HepG2 (cell line): Measurements from ENCODE around the gene LRP1B. TPM values are rescaled to one million over a fixed set of nuclear protein-coding genes. Genes with fewer than 3 reads are reported as not detected.

Experiments
- ATAC-seq: fragments of 200-7000 bp; cut with Tn5 transposase; 3 replicates; pipeline ENCODE4 v1.9.1; 2020; ENCODE audit warnings: mild to moderate bottlenecking, moderate library complexity
- BruUV-seq: library from RNA; stranded (reverse); fragments of 400-500 nt; replicated peaks from 2 replicates; lab custom pipeline; 2021; lab: Mats Ljungman, UMichigan
- CTCF ChIA-PET: fragments of 300-600 bp; formaldehyde crosslinking; extraction: SDS; loops from one replicate; lab custom pipeline; 2021; ENCODE audit warnings: low total read pairs, inconsistent platforms, low intra/inter-chr PET ratio; lab: Yijun Ruan, JAX
- POLR2A ChIA-PET: fragments of 350-600 bp; sonication (Branson Sonifier 250); formaldehyde crosslinking; loops from one replicate; lab custom pipeline; 2020; ENCODE audit warnings: antibody characterized with exemption, inconsistent platforms; lab: Yijun Ruan, JAX
- DNase-seq: peaks from one replicate; pipeline ENCODE4 v3.0.0-alpha.2; 2015; ENCODE audit warnings: low spot score
- FAIRE-seq: peaks from 3 replicates; lab custom pipeline; 2011; peaks lifted over from hg19 to GRCh38; lab: Jason Lieb, UNC
- H2AFZ ChIP-seq: one replicate; pipeline ENCODE4 v1.6.1; 2011; ENCODE audit warnings: low read length, inconsistent platforms
- H3K27ac ChIP-seq: fragments of 300-600 bp; 3 replicates; pipeline ENCODE4 v1.8.0; 2011; ENCODE audit warnings: mixed run types, mild to moderate bottlenecking, mixed read lengths, low read length, inconsistent platforms; ENCODE audit not compliant: insufficient read depth; ENCODE audit errors: extremely low read length
- H3K27me3 ChIP-seq, 2 experiments: fragments of 200-600 bp in 1 of 2; 2 replicates in 1 of 2; 3 replicates in 1 of 2; pipeline versions ENCODE4 v1.6.0 to v1.8.0; 2011; ENCODE audit warnings: low read length in 2 of 2, mild to moderate bottlenecking in 2 of 2, moderate library complexity in 2 of 2, inconsistent platforms in 1 of 2; ENCODE audit not compliant: insufficient read depth in 2 of 2, control insufficient read depth in 1 of 2
- H3K36me3 ChIP-seq, 2 experiments: fragments of 200-600 bp in 1 of 2; replicated peaks in 1 of 2; 2 replicates in 1 of 2; 3 replicates in 1 of 2; pipeline versions ENCODE4 v1.5.1 to v1.8.0; 2011; ENCODE audit warnings: low read length in 2 of 2, inconsistent platforms in 1 of 2; ENCODE audit not compliant: insufficient read depth in 2 of 2, control insufficient read depth in 1 of 2
- H3K4me1 ChIP-seq: 2 replicates; pipeline ENCODE4 v1.5.1; 2012; ENCODE audit warnings: low read length, inconsistent platforms; ENCODE audit not compliant: insufficient read depth
- H3K4me2 ChIP-seq: 2 replicates; pipeline ENCODE4 v1.6.0; 2011; ENCODE audit warnings: low read depth, low read length, inconsistent platforms
- H3K4me3 ChIP-seq, 3 experiments: fragments of 200-600 bp in 1 of 3; sonication (generic), shearing (Covaris generic) in 1 of 3; replicated peaks in 1 of 3; 2 replicates each; pipeline ENCODE4 v1.5.1; 2011 to 2016; ENCODE audit warnings: low read length in 3 of 3, inconsistent platforms in 2 of 3, low read depth in 2 of 3, mild to moderate bottlenecking in 2 of 3, control low read depth in 1 of 3, mixed read lengths in 1 of 3; ENCODE audit not compliant: insufficient read depth in 1 of 3
- H3K79me2 ChIP-seq: one replicate; pipeline ENCODE4 v1.6.1; 2011; ENCODE audit warnings: low read length, inconsistent platforms; ENCODE audit not compliant: insufficient read depth
- H3K9ac ChIP-seq: 2 replicates; pipeline ENCODE4 v1.6.0; 2011; ENCODE audit warnings: mild to moderate bottlenecking, low read depth, low read length, inconsistent platforms; ENCODE audit not compliant: insufficient read depth
- H3K9me3 ChIP-seq: 2 replicates; pipeline ENCODE4 v1.5.1; 2012; ENCODE audit warnings: mild to moderate bottlenecking, low read length
- H4K20me1 ChIP-seq: 2 replicates; pipeline ENCODE4 v1.6.0; 2011; ENCODE audit warnings: inconsistent platforms, mild to moderate bottlenecking, low read length, moderate library complexity; ENCODE audit not compliant: insufficient read depth
- ARNT ChIP-seq: fragments of 450-650 bp; IDR thresholded peaks from 2 replicates; pipeline ENCODE4 v1.6.1; 2017
- HIVEP1 ChIP-seq: sonication (generic); formaldehyde crosslinking; IDR thresholded peaks from 2 replicates; pipeline ENCODE4 v1.4.0; 2020; ENCODE audit warnings: mild to moderate bottlenecking, missing genetic modification reagents
- NFIB ChIP-seq: sonication (generic); formaldehyde crosslinking; IDR thresholded peaks from 2 replicates; pipeline ENCODE4 v1.9.0; 2021; ENCODE audit warnings: missing genetic modification reagents, mild to moderate bottlenecking, borderline replicate concordance
- NFIC ChIP-seq: IDR thresholded peaks from 2 replicates; pipeline ENCODE4 v1.6.1; 2012; ENCODE audit warnings: mild to moderate bottlenecking, low read length, inconsistent platforms
- NR2F2 ChIP-seq: IDR thresholded peaks from 2 replicates; pipeline ENCODE4 v1.6.1; 2012; ENCODE audit warnings: low read depth, inconsistent platforms, borderline replicate concordance
- PAF1 ChIP-seq: IDR thresholded peaks from 2 replicates; pipeline ENCODE4 v1.6.1; 2016; ENCODE audit warnings: missing genetic modification reagents, missing compliant biosample characterization
- PBX3 ChIP-seq: sonication (generic); formaldehyde crosslinking; IDR thresholded peaks from 2 replicates; pipeline ENCODE4 v1.8.1; 2023; ENCODE audit warnings: missing genetic modification reagents, inconsistent platforms, borderline replicate concordance
- REPIN1 ChIP-seq: sonication (generic); formaldehyde crosslinking; IDR thresholded peaks from 2 replicates; pipeline ENCODE4 v1.8.0; 2022; ENCODE audit warnings: missing genetic modification reagents, low read depth, mild to moderate bottlenecking, borderline replicate concordance
- SNAI1 ChIP-seq: sonication (generic); formaldehyde crosslinking; IDR thresholded peaks from 2 replicates; pipeline ENCODE4 v1.5.0; 2020; ENCODE audit warnings: mild to moderate bottlenecking, missing genetic modification reagents, borderline replicate concordance
- SRY ChIP-seq: sonication (generic); formaldehyde crosslinking; IDR thresholded peaks from 2 replicates; pipeline ENCODE4 v1.8.0; 2022; ENCODE audit warnings: mild to moderate bottlenecking, missing genetic modification reagents
- ZNF263 ChIP-seq: sonication (generic); formaldehyde crosslinking; IDR thresholded peaks from 2 replicates; pipeline ENCODE4 v1.4.0; 2020; ENCODE audit warnings: missing genetic modification reagents
- ZNF460 ChIP-seq: sonication (generic); formaldehyde crosslinking; IDR thresholded peaks from 2 replicates; pipeline ENCODE4 v1.5.1; 2020; ENCODE audit warnings: missing genetic modification reagents, mild to moderate bottlenecking, borderline replicate concordance
- ZNF790 ChIP-seq: sonication (generic); formaldehyde crosslinking; IDR thresholded peaks from 2 replicates; pipeline ENCODE4 v1.8.0; 2022; ENCODE audit warnings: missing genetic modification reagents, mild to moderate bottlenecking, borderline replicate concordance
- ZNF891 ChIP-seq: sonication (generic); formaldehyde crosslinking; IDR thresholded peaks from 2 replicates; pipeline ENCODE4 v1.5.0; 2020; ENCODE audit warnings: mild to moderate bottlenecking, missing genetic modification reagents
- WGBS: methylation state at CpG from one replicate; pipeline ENCODE4 v1.1.6; 2017; ENCODE audit warnings: low lambda C conversion rate; 5-methylcytosine and 5-hydroxymethylcytosine counted together
- in situ Hi-C: cut with HindIII; loops from 2 replicates; pipeline ENCODE4 v1.10.0; 2017; ENCODE audit warnings: low pct_unique_long_range_greater_than_20kb; ENCODE audit not compliant: extremely low pct_ligation_motif_present
- intact Hi-C: fragments of 100-400 bp; cut with micrococcal nuclease; formaldehyde crosslinking; loops from one replicate; pipeline ENCODE4 v1.10.0; 2022; ENCODE audit not compliant: unreplicated experiment
- polyA plus RNA-seq, 8 experiments: library from polyadenylated mRNA; depleted of rRNA in 3 of 8; stranded (reverse) in 7 of 8; unstranded in 1 of 8; fragments of >200 nt; fragmentation: Illumina TruSeq in 4 of 8; extraction: Trizol in 4 of 8; gene quantifications; 2 replicates each; pipeline versions ENCODE4 v1.2.1 to v1.2.3, GENCODE V29; 2011 to 2016; ENCODE audit warnings: low read depth in 4 of 8, missing spikeins in 1 of 8, mixed read lengths in 1 of 8; ENCODE audit not compliant: insufficient read depth in 1 of 8
- total RNA-seq, 5 experiments: library from RNA; depleted of rRNA; stranded (reverse); fragments of >200 nt; fragmentation: Illumina TruSeq; extraction: Trizol; gene quantifications; 2 replicates each; pipeline ENCODE4 v1.2.3, GENCODE V29; 2016; ENCODE audit warnings: low read depth in 1 of 5
- TF ChIP-seq, protein P1 (sequence below): sonication (generic); formaldehyde crosslinking; IDR thresholded peaks from 2 replicates; pipeline ENCODE4 v1.5.0; 2020; ENCODE audit warnings: mild to moderate bottlenecking, missing genetic modification reagents, borderline replicate concordance

Gene LRP1B
- total and polyA plus RNA-seq, 2 of the 13 experiments (the other 11 are each of a cell fraction or from before 2014, with no cell fraction given) = 0.04 TPM; not detected in 1

DNA sequence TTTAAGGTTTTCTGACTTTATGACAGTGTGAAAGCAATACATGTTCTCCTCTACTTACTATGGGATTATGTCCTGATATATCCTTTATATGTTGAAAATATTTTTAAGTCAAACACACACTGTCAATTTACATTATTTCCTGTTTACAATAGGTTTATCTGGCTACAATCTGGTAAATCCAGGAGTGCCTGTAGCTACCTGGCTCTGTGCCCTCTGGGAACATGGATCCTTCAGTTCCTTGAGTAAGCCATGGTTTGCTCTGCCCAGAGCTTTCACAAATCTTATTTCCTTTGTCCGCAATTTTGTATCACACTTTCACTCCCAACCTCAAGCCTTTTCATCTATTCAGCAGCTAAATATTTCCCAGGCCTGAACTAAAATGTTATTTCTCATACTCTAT is 1768.5 kb downstream of the LRP1B start:
- no peak for ATAC-seq
- CTCF ChIA-PET = no interaction called here
- 85% methylated on average over 1 of the region's 1 CpG for WGBS

GRCh38 chr2:140359056-140359771 is 1771.6 kb downstream of the LRP1B start:
- H3K4me1 ChIP-seq = no peaks in the 10 kb centered on the region
- H3K27ac ChIP-seq = no peak overlapping the region
- in situ Hi-C loops (no loop called here), intact Hi-C loops (no loop called here)
- POLR2A ChIA-PET = no interaction called here
- no peak for FAIRE-seq
- H3K9ac ChIP-seq = no peak overlapping the region
- WGBS = 3% methylated on average over 2 of the region's 2 CpGs
- no peaks in the 10 kb centered on the region for H3K36me3 ChIP-seq
- no peak overlapping the region for H3K4me3 ChIP-seq
- no peaks in the 10 kb centered on the region for H3K27me3 ChIP-seq
- ATAC-seq = no peak
- CTCF ChIA-PET = no interaction called here
- no peak overlapping the region for H3K4me2 ChIP-seq
- DNase-seq = no peak
- no peaks in the 10 kb centered on the region for H3K79me2 ChIP-seq
- no peaks in the 10 kb centered on the region for H4K20me1 ChIP-seq
- BruUV-seq = no TSS peak
- no peaks in the 10 kb centered on the region for H3K9me3 ChIP-seq
- no peak overlapping the region for H2AFZ ChIP-seq
- TF ChIP-seq PBX3 (CRISPR knock-in tag) = no peak
- TF ChIP-seq, protein P1, sequence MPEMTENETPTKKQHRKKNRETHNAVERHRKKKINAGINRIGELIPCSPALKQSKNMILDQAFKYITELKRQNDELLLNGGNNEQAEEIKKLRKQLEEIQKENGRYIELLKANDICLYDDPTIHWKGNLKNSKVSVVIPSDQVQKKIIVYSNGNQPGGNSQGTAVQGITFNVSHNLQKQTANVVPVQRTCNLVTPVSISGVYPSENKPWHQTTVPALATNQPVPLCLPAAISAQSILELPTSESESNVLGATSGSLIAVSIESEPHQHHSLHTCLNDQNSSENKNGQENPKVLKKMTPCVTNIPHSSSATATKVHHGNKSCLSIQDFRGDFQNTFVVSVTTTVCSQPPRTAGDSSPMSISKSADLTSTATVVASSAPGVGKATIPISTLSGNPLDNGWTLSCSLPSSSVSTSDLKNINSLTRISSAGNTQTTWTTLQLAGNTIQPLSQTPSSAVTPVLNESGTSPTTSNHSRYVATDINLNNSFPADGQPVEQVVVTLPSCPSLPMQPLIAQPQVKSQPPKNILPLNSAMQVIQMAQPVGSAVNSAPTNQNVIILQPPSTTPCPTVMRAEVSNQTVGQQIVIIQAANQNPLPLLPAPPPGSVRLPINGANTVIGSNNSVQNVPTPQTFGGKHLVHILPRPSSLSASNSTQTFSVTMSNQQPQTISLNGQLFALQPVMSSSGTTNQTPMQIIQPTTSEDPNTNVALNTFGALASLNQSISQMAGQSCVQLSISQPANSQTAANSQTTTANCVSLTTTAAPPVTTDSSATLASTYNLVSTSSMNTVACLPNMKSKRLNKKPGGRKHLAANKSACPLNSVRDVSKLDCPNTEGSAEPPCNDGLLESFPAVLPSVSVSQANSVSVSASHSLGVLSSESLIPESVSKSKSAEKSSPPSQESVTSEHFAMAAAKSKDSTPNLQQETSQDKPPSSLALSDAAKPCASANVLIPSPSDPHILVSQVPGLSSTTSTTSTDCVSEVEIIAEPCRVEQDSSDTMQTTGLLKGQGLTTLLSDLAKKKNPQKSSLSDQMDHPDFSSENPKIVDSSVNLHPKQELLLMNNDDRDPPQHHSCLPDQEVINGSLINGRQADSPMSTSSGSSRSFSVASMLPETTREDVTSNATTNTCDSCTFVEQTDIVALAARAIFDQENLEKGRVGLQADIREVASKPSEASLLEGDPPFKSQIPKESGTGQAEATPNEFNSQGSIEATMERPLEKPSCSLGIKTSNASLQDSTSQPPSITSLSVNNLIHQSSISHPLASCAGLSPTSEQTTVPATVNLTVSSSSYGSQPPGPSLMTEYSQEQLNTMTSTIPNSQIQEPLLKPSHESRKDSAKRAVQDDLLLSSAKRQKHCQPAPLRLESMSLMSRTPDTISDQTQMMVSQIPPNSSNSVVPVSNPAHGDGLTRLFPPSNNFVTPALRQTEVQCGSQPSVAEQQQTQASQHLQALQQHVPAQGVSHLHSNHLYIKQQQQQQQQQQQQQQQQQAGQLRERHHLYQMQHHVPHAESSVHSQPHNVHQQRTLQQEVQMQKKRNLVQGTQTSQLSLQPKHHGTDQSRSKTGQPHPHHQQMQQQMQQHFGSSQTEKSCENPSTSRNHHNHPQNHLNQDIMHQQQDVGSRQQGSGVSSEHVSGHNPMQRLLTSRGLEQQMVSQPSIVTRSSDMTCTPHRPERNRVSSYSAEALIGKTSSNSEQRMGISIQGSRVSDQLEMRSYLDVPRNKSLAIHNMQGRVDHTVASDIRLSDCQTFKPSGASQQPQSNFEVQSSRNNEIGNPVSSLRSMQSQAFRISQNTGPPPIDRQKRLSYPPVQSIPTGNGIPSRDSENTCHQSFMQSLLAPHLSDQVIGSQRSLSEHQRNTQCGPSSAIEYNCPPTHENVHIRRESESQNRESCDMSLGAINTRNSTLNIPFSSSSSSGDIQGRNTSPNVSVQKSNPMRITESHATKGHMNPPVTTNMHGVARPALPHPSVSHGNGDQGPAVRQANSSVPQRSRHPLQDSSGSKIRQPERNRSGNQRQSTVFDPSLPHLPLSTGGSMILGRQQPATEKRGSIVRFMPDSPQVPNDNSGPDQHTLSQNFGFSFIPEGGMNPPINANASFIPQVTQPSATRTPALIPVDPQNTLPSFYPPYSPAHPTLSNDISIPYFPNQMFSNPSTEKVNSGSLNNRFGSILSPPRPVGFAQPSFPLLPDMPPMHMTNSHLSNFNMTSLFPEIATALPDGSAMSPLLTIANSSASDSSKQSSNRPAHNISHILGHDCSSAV (CRISPR knock-in tag) = no peak

More for the DNA sequence above, 1768.5 kb downstream of the LRP1B start:
- Histone ChIP-seq H4K20me1 (no peaks in the 10 kb centered on the region), H3K9me3 (no peaks in the 10 kb centered on the region), H3K9ac (no peak overlapping the region), H3K4me2 (no peak overlapping the region), H3K79me2 (no peaks in the 10 kb centered on the region), H3K27ac (no peak overlapping the region), H3K4me3 (no peak overlapping the region), H3K27me3 (no peaks in the 10 kb centered on the region), H3K36me3 (no peaks in the 10 kb centered on the region), H2AFZ (no peak overlapping the region), H3K4me1 (no peaks in the 10 kb centered on the region)
- no peak for DNase-seq
- POLR2A ChIA-PET = no interaction called here
- TF ChIP-seq NFIB (CRISPR knock-in tag) = no peak
- no peak for TF ChIP-seq NFIC
- no peak for TF ChIP-seq NR2F2
- TF ChIP-seq SRY (CRISPR knock-in tag) = no peak
- no peak for TF ChIP-seq HIVEP1
- TF ChIP-seq REPIN1 = no peak
- TF ChIP-seq ZNF263 (CRISPR knock-in tag) = no peak
- TF ChIP-seq ZNF891 = no peak
- TF ChIP-seq ZNF790 = no peak
- TF ChIP-seq SNAI1 (CRISPR knock-in tag) = no peak
- no peak for TF ChIP-seq ARNT
- TF ChIP-seq ZNF460 (CRISPR knock-in tag) = no peak
- TF ChIP-seq PAF1 = no peak
- in situ Hi-C loops = no loop called here
- BruUV-seq = no TSS peak
- FAIRE-seq = no peak
- intact Hi-C loops = no loop called here
